Hematopoietic multipotent progenitor cell treated with erythropoietin and hydrocortisone succinate and interleukin-3 and kit ligand, for 15 days (in vitro differentiated cells): Measurements from ENCODE around the gene CCDC174.

Source experiments
- DNase-seq: peaks from one replicate; pipeline ENCODE4 v3.0.0-alpha.2; 2015; ENCODE audit warnings: low spot score

The CCDC174 gene

GRCh38 chr3:14625443-14625842, 26.1 kb upstream of the CCDC174 start:
- no peak for DNase-seq

- no peak for DNase-seq
These were observed 23.7 kb upstream of the CCDC174 start for GRCh38 chr3:14627815-14628214.

DNA sequence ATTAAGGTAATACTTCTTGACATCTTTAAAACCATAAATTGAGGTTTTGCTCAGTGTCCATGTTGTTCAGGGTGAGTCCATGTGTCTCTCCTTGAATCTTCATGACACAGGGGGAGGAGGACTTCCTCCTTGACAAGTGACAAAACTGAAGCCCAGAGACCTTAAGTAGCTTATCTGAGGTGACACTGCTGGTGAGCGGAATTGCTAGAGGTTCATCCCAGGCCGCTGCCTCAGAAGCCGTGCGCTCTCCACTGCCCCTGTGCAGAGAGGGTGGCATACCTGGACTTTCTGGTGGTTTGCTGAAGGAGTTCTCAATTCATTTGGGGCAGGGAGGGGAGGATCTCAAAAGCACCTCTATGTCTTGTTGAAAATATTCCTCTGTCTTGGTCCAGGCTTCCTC, 23.2 kb upstream of the CCDC174 start:
- no peak for DNase-seq

DNA sequence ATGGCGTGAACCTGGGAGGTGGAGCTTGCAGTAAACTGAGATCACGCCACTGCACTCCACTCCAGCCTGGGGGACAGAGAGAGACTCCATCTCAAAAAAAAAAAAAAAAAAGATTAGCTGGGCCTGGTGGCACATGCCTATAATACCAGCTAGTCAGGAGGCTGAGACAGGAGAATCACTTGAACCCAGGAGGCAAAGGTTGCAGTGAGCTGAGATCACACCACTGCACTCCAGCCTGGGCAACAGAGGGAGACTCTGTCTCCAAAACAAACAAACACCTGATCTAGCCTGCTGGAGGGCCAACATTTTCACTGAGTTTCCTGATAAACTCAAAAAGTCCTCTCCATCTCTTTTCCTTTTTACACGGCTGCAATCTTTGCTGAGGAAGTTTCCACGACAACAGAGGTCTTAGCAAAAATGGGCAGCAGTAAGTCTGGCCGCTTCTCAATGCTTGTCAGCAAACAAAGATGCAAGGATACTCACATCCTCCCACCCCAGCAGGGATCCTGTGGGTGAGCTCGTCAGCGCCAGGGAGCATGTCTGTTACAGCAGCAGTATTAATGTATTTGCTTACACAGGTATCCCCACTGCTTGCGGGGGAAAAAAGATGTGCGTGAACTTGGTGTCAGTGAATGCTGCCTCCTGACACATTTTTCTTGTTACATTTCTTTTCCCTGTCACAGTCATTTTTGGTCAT, 21.0 kb upstream of the CCDC174 start:
- DNase-seq: no peak

DNA sequence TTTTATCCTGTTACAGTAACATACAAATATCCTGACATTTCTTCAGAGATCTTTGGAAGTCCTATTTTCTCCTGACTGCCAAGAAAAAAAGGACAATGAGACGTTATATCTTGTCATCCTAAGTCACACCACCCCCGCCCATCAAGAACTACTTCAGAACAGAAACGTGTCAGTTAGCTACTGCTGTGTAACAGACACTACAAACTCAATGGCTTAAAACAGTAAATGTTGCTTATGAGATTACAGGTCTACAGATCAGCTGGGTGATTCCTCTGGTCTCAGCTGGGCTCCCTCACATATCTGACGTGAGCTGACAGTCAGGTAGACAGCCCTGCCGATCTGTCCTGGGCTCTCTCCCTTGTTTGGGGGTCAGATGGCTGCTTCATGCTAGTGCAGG, 20.5 kb upstream of the CCDC174 start:
- DNase-seq: no peak

- no peak for DNase-seq
These were observed 19.7 kb upstream of the CCDC174 start for GRCh38 chr3:14631687-14632441.

DNA sequence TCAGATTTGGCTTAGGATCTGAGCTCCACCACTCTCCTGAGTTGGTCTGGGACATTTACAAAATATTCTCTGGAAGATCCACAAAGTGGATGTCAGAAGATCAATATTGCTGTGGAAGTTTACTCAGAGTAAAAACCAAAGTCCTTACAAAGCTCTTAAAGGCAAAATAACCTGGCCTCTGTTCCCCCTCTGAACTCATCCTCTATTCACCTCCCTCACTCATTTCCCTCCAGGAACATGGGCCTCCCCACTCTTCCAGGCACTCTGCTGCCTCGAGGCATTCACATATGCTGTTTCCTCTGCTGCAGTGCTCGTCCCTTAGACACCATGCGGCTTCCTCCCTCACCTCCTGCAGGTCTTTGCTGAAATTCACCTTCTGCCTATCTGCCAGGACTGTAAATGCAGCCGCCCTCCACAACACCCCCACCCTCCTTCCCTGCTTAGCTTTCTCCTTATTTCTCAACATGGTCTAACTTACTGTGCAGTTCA, 19.1 kb upstream of the CCDC174 start:
- DNase-seq: no peak

DNA sequence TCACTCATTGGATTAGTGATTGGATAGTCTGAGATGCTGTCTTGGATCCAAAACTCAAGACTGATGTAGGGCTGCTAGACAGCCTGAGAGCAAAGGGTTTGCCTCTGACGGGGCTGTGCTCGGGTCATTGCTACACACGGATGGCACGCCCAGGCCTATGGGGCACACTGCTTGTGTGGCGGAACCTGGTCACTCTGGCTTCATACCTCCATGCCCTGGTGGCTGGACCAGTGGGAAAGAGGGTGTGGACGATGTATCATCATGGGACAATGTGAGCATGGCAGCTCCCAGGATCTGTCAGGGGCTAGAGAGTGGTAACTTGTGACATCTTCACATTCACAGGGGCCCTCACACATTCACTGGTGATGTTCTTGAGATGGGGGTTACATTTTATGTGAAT, 18.1 kb upstream of the CCDC174 start:
- DNase-seq: no peak

- DNase-seq: peak; percentile 68
These were observed 17.6 kb upstream of the CCDC174 start for GRCh38 chr3:14633819-14634424.

DNA sequence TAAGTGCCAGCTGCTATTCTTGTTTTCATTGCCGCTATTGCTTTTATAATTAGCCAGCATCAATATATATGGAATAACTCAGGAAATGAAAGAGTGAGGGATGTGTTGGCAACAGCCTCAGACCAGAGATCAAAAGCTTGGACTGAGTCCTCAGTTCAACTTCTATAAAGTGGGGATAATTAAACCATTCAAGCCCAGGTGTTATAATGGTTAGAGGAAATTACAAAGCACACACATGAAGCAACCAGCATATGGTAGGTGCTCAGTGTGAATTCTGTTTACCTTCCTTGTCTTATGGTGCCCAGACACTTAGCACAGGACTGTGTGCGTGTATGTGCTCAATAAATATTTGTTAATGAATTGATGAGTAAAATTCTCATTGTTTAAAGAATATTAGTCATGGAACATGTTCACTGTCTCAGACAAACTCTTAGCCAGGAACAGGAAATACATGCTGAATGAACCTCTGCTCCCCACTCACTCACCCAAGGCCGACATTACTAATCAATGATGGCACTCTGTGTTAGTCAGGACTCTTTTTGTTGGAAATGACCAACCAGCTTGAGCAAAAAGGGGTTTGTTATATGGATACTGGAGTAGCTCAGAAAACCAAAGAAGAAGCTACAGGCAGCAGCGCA, 16.7 kb upstream of the CCDC174 start:
- no peak for DNase-seq

GRCh38 chr3:14636496-14637087, 15.0 kb upstream of the CCDC174 start:
- no peak for DNase-seq

- no peak for DNase-seq
These were observed 11.4 kb upstream of the CCDC174 start for GRCh38 chr3:14640157-14640562.

DNA sequence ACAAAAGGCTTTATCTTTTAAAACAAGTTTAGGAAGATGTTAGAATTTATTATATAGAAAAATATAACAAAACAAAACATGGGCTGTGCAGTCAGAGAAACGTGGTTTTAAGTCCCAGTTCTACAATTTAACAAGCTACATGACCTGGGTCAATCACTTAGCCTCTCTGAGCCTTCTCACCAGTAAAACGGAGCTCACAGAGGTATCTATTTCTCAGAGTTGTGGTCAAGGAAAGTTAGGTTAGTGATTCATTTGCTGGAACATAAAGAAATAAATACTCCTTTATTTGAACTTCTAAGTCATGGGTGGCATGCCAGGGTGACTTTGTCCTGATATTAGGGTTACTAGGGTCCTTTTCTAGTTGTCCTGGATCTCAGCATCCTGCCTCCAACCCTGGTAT, 10.8 kb upstream of the CCDC174 start:
- no peak for DNase-seq

- DNase-seq: no peak
These were observed 10.2 kb upstream of the CCDC174 start for GRCh38 chr3:14641346-14641745.

- DNase-seq: no peak
These were observed 6.1 kb upstream of the CCDC174 start for GRCh38 chr3:14645453-14645852.

DNA sequence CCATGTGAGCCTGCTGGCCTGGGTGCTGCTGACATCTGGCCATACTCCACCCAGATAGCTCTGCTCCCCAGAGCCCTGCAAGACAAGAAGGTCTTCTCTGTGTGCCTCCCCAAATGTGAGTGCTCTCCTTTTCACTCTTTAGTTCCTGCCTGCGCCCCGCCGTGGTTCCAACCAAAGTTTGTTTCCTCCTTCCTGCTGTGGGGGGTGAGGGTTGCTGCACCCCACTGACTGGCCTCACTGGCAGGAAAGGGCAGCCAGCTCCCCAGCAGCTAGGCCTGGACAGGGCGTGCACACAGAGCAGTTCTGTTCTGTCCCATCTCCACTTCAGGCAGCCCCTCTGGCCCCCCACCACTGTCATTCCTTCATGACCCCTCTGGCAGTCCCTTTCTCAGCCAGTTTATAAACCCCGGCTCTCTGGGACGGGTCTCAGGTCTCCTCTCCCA, 5.4 kb upstream of the CCDC174 start:
- DNase-seq: no peak

GRCh38 chr3:14646589-14647413, 4.8 kb upstream of the CCDC174 start:
- no peak for DNase-seq

DNA sequence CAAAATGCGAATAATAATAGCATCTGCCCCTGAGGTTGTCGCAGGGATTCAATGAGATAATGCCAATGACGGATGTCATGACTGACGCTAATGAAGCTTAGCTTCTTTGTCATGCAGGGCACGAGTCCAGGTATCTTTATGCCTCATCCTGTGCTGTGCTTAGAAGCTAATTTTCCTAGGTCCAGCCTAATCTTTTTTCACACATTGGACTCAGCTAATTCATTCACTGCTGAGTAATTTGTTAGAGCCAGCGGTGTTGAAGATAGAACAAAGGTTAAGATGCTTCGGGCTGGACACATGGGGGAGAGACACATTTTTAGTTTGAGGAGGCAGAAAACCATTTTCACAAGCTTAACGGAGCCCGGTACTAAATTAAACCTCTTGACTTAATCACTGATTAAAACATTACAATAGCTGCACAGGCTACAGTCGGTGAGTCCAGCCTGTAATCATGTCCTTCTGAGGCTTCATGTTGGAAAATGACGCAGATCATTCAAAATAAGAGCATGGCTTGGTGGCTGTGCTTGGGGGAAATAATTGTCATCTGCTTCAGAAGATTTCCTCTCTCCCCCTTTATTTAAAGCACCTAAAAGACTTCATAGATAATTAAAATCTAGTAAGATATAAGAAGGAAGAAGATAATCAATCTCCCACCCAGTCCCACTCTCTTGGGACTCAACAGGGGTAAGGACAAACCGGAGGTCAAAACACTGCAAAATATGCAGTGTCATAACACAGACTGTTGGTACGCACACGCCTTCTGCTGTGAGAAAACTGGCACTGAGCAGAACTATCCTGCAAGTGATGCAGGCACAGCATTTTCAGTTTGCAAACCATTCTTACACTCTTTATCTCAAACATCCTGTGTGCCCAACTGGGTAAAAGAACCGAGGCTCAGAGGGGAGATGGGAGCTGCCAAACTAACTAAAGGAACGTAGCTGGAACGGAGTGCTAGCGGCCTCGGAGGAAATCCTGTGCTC, 3.3 kb upstream of the CCDC174 start:
- DNase-seq: peak; percentile 61

GRCh38 chr3:14649466-14649865, 2.1 kb upstream of the CCDC174 start:
- no peak for DNase-seq

- no peak for DNase-seq
These were observed 1.4 kb upstream of the CCDC174 start for GRCh38 chr3:14650193-14650592.
